GM23338 (cell line): ENCODE results near the gene AGFG2.

ENCODE experiments used
- CREB1 ChIP-seq: fragments of 250-450 bp; sonication (Bioruptor Pico); IDR thresholded peaks from 2 replicates; pipeline ENCODE4 v1.5.0; 2020; ENCODE audit warnings: low read depth, mild to moderate bottlenecking, moderate library complexity
- CTCF ChIP-seq, 2 experiments: fragments of 200-600 bp in 1 of 2; sonication (generic) in 1 of 2; conservative IDR thresholded peaks; 2 replicates each; pipeline versions ENCODE4 v1.5.1 to v1.6.1; 2016 to 2017; ENCODE audit warnings: antibody characterized with exemption in 2 of 2, low read depth in 2 of 2, mild to moderate bottlenecking in 2 of 2, moderate library complexity in 1 of 2
- ETS1 ChIP-seq: IDR thresholded peaks from 2 replicates; pipeline ENCODE4 v1.6.1; 2016; ENCODE audit warnings: antibody characterized with exemption
- EZH2 ChIP-seq: fragments of 200-600 bp; sonication (generic); IDR thresholded peaks from one replicate; pipeline ENCODE4 v1.8.0; 2017; ENCODE audit warnings: antibody characterized with exemption, mild to moderate bottlenecking, low read depth; ENCODE audit not compliant: unreplicated experiment
- EZH2phosphoT487 ChIP-seq: fragments of 200-600 bp; sonication (generic); IDR thresholded peaks from one replicate; pipeline ENCODE4 v1.8.1; 2018; ENCODE audit warnings: antibody characterized with exemption; ENCODE audit not compliant: unreplicated experiment
- JUNB ChIP-seq: IDR thresholded peaks from one replicate; pipeline ENCODE4 v1.6.1; 2016; ENCODE audit warnings: antibody characterized with exemption; ENCODE audit not compliant: unreplicated experiment
- NANOG ChIP-seq: IDR thresholded peaks from 2 replicates; pipeline ENCODE4 v1.6.1; 2016; ENCODE audit warnings: antibody characterized with exemption, borderline replicate concordance
- POLR2AphosphoS5 ChIP-seq: IDR thresholded peaks from 2 replicates; pipeline ENCODE4 v1.6.1; 2016; ENCODE audit warnings: antibody characterized with exemption, low read depth
- REST ChIP-seq: IDR thresholded peaks from one replicate; pipeline ENCODE4 v1.6.1; 2018; ENCODE audit warnings: antibody characterized with exemption; ENCODE audit not compliant: unreplicated experiment
- STAT1 ChIP-seq: IDR thresholded peaks from one replicate; pipeline ENCODE4 v1.6.1; 2016; ENCODE audit warnings: antibody characterized with exemption; ENCODE audit not compliant: unreplicated experiment
- ZNF114 ChIP-seq: fragments of 250-450 bp; sonication (Bioruptor Pico); IDR thresholded peaks from 2 replicates; pipeline ENCODE4 v1.5.0; 2020; ENCODE audit warnings: mild to moderate bottlenecking, moderate library complexity
- ZNF331 ChIP-seq: fragments of 250-450 bp; sonication (Bioruptor Pico); IDR thresholded peaks from 2 replicates; pipeline ENCODE4 v1.5.0; 2020; ENCODE audit warnings: low read depth, mild to moderate bottlenecking, moderate library complexity
- ZNF462 ChIP-seq: fragments of 250-450 bp; sonication (Bioruptor Pico); IDR thresholded peaks from 2 replicates; pipeline ENCODE4 v1.5.0; 2020; ENCODE audit warnings: mild to moderate bottlenecking, moderate library complexity

- TF ChIP-seq EZH2 (no peak), CTCF (conservative IDR thresholded peaks at IDR 0.05; ENCODE audit: low read depth in 2 of 2) (no peak), POLR2AphosphoS5 (no peak), JUNB (no peak), CREB1 (CRISPR knock-in tag) (no peak), ZNF331 (no peak), EZH2phosphoT487 (no peak), ETS1 (no peak), ZNF114 (no peak), REST (no peak), STAT1 (no peak), NANOG (no peak), ZNF462 (CRISPR knock-in tag) (no peak)
Measured at GRCh38 chr7:100565133-100565571, 26.1 kb downstream of the AGFG2 start.
